Fibroblast of mammary gland (primary cell): ENCODE data around the gene DNMBP.
"Not testable (repeated sequence)": the region's sequence is repeated elsewhere in the genome, so short reads cannot be mapped to it uniquely, and the experiment has no call there.

Source experiments
- DNase-seq: peaks from one replicate; pipeline ENCODE4 v3.0.0-alpha.2; 2010; ENCODE audit warnings: low read depth
- H3K4me3 ChIP-seq: 2 replicates; pipeline ENCODE4 v1.5.1; 2011; ENCODE audit warnings: low read depth, mild to moderate bottlenecking, low read length, moderate library complexity; ENCODE audit not compliant: control insufficient read depth
- CTCF ChIP-seq: conservative IDR thresholded peaks from 2 replicates; pipeline ENCODE4 v1.5.1; 2011; ENCODE audit warnings: low read depth, low read length, inconsistent platforms; ENCODE audit not compliant: control insufficient read depth, insufficient read depth

The DNMBP gene

GRCh38 chr10:99998889-99999288 is 10.9 kb downstream of the DNMBP start:
- no peak for DNase-seq
- no peak for TF ChIP-seq CTCF
- no peak overlapping the region for H3K4me3 ChIP-seq

- DNase-seq, result peak; percentile 78
- no peak for TF ChIP-seq CTCF
- no peak overlapping the region for H3K4me3 ChIP-seq
These were observed 12.8 kb downstream of the DNMBP start for GRCh38 chr10:99996671-99997648.

GRCh38 chr10:99995713-99996112 is 14.0 kb downstream of the DNMBP start:
- H3K4me3 ChIP-seq, result no peak overlapping the region
- no peak for DNase-seq
- no peak for TF ChIP-seq CTCF

GRCh38 chr10:99995269-99995668 is 14.5 kb downstream of the DNMBP start:
- no peak for DNase-seq
- TF ChIP-seq CTCF, result no peak
- no peak overlapping the region for H3K4me3 ChIP-seq

- no peak for DNase-seq
- no peak for TF ChIP-seq CTCF
- H3K4me3 ChIP-seq, result no peak overlapping the region
These were observed 14.9 kb downstream of the DNMBP start for GRCh38 chr10:99994801-99995200.

- peak; percentile 99 for DNase-seq
- TF ChIP-seq CTCF, result no peak
- no peak overlapping the region for H3K4me3 ChIP-seq
These were observed 15.8 kb downstream of the DNMBP start for GRCh38 chr10:99993701-99994689.

GRCh38 chr10:99985637-99986036 is 24.1 kb downstream of the DNMBP start:
- H3K4me3 ChIP-seq, DNase-seq: not testable (repeated sequence)
